A549 (cell line): Measurements from ENCODE around the gene POPDC3.

ENCODE experiments used
- CTCF ChIP-seq: fragments of >200 bp; sonication (Bioruptor Twin); formaldehyde crosslinking; IDR thresholded peaks from 3 replicates; pipeline ENCODE4 v1.5.1; 2016
- JUNB ChIP-seq: fragments of >200 bp; sonication (Bioruptor Twin); formaldehyde crosslinking; IDR thresholded peaks from 2 replicates; pipeline ENCODE4 v1.6.1; 2016
- POLR2A ChIP-seq: IDR thresholded peaks from 2 replicates; pipeline ENCODE4 v1.6.1; 2012; ENCODE audit warnings: mild to moderate bottlenecking, low read length
- RFX5 ChIP-seq: fragments of 450-650 bp; IDR thresholded peaks from 2 replicates; pipeline ENCODE4 v1.7.1; 2014; ENCODE audit warnings: antibody characterized with exemption, mild to moderate bottlenecking, moderate library complexity
- SMC3 ChIP-seq: fragments of >200 bp; sonication (Bioruptor Twin); formaldehyde crosslinking; IDR thresholded peaks from 3 replicates; pipeline ENCODE4 v1.6.1; 2018; ENCODE audit warnings: inconsistent platforms
- TF ChIP-seq, protein P1 (sequence below): fragments of 450-650 bp; IDR thresholded peaks from 2 replicates; pipeline ENCODE4 v1.6.1; 2014; ENCODE audit warnings: antibody characterized with exemption
- TF ChIP-seq, protein P2 (sequence below): fragments of 200-600 bp; sonication (generic); IDR thresholded peaks from 2 replicates; pipeline ENCODE4 v1.6.1; 2016; ENCODE audit warnings: antibody characterized with exemption, mild to moderate bottlenecking, moderate library complexity

- TF ChIP-seq RFX5 (no peak), CTCF (no peak), JUNB (no peak), POLR2A (no peak), SMC3 (no peak)
- TF ChIP-seq, protein P1, sequence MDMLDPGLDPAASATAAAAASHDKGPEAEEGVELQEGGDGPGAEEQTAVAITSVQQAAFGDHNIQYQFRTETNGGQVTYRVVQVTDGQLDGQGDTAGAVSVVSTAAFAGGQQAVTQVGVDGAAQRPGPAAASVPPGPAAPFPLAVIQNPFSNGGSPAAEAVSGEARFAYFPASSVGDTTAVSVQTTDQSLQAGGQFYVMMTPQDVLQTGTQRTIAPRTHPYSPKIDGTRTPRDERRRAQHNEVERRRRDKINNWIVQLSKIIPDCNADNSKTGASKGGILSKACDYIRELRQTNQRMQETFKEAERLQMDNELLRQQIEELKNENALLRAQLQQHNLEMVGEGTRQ = no peak
- TF ChIP-seq, protein P2, sequence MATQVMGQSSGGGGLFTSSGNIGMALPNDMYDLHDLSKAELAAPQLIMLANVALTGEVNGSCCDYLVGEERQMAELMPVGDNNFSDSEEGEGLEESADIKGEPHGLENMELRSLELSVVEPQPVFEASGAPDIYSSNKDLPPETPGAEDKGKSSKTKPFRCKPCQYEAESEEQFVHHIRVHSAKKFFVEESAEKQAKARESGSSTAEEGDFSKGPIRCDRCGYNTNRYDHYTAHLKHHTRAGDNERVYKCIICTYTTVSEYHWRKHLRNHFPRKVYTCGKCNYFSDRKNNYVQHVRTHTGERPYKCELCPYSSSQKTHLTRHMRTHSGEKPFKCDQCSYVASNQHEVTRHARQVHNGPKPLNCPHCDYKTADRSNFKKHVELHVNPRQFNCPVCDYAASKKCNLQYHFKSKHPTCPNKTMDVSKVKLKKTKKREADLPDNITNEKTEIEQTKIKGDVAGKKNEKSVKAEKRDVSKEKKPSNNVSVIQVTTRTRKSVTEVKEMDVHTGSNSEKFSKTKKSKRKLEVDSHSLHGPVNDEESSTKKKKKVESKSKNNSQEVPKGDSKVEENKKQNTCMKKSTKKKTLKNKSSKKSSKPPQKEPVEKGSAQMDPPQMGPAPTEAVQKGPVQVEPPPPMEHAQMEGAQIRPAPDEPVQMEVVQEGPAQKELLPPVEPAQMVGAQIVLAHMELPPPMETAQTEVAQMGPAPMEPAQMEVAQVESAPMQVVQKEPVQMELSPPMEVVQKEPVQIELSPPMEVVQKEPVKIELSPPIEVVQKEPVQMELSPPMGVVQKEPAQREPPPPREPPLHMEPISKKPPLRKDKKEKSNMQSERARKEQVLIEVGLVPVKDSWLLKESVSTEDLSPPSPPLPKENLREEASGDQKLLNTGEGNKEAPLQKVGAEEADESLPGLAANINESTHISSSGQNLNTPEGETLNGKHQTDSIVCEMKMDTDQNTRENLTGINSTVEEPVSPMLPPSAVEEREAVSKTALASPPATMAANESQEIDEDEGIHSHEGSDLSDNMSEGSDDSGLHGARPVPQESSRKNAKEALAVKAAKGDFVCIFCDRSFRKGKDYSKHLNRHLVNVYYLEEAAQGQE = no peak
These were observed 15.4 kb downstream of the POPDC3 start for GRCh38 chr6:105164418-105164817.
